T-helper 1 cell (primary cell): ENCODE results near the gene SPATA46.
"Not testable (repeated sequence)": the region's sequence is repeated elsewhere in the genome, so short reads cannot be mapped to it uniquely, and the experiment has no call there.

ENCODE experiments used
- DNase-seq, 5 donors: peaks; one replicate each; pipeline ENCODE4 v3.0.0-alpha.2; 2012 to 2020

The SPATA46 gene

GRCh38 chr1:162373072-162373427, 3.6 kb downstream of the SPATA46 start:
- DNase-seq = no peak

DNA sequence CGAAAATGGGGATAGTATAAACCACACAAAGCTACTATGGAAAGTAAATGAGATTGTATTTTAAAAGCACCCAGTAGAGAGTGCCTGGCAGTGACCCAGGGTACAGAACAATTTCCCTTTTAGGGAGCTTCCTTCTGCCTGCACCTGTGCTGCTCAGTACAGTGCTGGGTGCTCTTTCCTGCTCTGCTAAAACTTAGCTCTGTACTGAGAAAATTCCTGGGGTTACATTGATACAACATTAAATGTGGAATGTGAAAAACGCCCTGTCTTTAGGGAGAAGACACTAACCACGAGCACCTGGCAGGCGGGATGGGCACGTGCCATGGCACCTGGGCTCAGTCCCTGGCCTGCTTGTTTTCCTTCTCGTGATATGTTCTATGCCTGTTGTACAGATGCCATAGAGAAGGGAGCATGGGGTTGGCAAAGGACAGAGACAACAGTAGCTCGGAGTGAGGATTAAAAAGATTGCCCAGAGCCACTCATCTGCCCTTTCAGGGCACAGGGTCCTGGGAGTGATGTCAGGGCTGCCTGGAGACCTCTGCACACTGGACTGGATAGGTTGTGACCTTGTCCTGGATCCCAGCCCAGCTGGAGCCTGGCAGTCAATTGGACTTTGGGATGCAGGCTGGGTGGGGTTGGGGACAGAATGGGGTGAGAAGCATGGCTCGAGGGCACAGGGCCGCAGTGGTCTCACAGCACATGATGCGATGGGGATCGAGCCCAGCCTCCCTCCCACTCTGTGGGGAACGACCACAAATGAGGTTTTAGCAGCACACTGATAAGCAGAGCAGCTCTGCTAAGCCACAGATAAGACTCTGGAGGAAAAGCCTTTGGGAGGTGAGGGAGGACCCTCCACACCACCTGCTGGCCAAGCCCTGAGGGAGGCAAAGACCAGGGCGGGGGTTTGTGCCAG, 4.2 kb downstream of the SPATA46 start:
- no peak for DNase-seq

DNA sequence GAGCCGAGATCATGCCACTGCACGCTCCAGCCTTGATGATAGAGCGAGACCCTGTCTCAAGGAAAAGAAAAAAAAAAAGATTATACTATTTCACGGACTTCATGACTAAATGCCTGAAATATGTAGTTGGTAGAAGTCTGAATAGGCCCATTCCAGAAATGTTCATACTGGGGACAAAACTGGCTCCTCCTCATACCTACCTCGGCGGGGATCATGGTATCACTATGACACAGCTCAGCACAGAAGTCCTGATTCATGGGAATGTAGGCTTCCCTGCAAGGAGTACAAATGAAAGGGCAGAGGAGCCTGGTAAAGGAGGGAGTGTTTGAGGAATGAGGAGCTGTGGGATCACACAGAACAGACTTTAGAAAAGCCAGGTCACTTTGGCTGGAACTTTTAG, 5.0 kb downstream of the SPATA46 start:
- no peak for DNase-seq

- DNase-seq = no peak
Measured at GRCh38 chr1:162370721-162371120, 5.9 kb downstream of the SPATA46 start.

DNA sequence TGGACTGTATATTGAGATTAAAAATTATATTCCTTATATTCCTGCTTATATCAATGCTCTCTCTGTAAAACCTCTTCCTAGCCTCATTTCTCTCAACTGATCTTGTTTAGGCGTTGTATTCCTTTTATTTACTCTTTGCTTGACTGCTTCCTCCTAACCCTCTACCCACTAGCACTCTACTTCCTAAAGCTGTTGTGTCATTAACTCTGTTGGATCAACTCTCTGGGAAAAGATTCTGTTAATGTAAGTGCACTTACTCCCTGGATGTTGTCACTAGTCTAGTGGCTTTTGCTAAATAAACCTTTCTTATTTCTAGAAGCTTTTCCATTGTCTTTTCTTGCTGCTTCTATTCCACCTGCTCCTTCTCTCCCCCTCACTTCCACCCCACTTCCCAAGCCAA, 6.5 kb downstream of the SPATA46 start:
- DNase-seq = no peak

DNA sequence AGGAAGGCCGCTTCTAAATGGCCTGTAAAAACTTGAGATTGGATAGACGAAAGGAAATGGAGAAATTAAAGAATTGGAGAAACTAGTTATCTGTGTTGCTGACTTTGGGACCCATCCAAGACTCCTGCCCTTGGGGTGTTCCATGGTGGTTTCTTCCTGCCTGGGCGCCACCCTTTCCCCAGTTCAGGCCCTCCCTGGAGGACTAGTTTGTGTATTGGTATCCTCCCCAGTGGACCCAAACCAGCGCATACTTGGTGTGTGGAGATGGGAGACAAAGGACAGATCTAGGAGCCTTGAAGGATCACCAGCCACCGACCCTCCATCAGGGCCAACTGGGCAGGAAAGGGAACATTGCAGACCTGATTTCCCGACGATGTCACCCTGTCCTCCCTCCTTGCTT, 7.1 kb downstream of the SPATA46 start:
- no peak for DNase-seq

DNA sequence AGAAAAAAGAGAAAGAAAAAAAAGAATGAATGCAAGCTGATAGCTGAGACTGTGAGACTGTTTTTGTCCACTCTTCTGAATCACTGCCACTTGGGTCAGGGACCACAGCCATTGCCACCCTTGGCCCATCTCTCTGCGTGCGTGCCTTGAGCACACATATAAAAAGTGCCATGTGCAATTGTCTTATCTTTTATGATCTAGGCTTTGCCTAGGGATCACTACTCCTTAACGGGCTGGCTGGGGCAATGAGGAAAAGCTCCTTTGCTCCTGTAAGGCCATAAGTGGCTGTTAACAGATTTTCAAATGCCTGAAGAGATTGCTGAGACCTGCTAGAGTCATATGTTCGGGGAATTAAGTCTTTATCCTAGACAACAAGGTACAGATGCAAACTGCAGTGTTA, 8.2 kb downstream of the SPATA46 start:
- no peak for DNase-seq

DNA sequence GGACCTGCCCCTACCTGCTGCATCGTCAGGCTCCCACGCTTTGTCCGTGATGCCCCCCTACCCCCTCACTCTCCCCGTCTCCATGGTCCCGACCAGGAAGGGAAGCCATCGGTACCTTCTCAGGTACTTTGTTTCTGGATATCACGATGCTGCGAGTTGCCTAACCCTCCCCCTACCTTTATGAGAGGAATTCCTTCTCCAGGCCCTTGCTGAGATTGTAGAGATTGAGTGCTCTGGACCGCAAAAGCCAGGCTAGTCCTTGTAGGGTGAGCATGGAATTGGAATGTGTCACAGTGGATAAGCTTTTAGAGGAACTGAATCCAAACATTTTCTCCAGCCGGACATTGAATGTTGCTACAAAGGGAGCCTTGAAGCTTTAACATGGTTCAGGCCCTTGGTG, 8.9 kb downstream of the SPATA46 start:
- DNase-seq = no peak

DNA sequence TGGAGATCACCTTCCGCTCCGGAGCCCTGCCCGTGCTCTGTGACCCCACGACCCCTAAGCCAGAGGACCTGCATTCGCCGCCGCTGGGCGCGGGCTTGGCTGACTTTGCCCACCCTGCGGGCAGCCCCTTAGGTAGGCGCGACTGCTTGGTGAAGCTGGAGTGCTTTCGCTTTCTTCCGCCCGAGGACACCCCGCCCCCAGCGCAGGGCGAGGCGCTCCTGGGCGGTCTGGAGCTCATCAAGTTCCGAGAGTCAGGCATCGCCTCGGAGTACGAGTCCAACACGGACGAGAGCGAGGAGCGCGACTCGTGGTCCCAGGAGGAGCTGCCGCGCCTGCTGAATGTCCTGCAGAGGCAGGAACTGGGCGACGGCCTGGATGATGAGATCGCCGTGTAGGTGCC, 9.6 kb downstream of the SPATA46 start:
- no peak for DNase-seq

- DNase-seq = no peak
Measured at GRCh38 chr1:162366671-162367070, 10.0 kb downstream of the SPATA46 start.

DNA sequence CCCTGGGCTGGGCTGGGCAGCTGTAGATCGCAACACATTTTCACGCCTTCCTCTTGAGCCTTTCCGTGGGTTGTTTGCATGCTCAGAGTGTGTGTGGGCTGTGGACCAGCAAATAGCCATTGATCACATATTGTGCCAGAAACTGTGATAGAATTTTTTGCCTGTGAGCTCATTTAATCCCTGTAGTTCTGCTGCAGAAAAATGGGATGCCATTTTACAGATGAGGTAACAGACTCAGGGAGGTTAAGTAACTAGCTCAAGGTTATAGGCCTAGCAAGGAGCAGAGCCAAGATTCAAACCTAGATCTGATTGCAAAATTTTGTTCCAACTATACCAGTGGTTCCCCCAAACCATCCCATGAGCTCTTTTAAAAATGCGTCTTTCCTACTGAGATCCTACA, 10.5 kb downstream of the SPATA46 start:
- DNase-seq = no peak

DNA sequence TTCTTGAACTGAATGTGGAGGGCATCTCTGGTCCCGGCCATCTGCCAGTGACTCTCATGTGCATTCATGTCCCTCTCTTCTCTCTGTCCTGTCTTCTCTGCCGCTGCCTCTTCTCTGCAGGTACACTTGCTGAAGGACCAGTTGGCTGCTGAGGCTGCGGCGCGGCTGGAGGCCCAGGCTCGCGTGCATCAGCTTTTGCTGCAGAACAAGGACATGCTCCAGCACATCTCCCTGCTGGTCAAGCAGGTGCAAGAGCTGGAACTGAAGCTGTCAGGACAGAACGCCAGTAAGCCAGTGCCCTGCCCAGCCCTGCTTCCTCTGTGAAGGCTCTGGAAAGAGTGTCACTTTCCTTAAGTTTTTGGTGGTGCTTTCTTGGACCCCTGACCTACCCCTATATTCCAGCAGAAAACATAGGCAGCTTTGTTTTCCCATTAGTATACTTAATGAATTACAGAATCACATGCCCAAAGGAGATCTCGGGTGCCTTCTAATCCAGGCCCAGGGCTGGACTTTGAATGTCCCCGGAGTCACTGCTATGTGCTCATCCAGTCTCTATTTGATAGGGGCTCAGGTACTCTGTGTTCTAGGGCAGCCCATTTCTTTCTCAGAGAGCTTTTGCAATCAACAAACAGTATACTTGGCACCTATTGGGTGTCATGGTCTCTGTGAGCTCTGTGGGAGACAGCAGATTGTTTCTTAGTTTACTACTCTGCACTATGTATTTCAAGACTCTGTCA, 11.2 kb downstream of the SPATA46 start:
- no peak for DNase-seq

DNA sequence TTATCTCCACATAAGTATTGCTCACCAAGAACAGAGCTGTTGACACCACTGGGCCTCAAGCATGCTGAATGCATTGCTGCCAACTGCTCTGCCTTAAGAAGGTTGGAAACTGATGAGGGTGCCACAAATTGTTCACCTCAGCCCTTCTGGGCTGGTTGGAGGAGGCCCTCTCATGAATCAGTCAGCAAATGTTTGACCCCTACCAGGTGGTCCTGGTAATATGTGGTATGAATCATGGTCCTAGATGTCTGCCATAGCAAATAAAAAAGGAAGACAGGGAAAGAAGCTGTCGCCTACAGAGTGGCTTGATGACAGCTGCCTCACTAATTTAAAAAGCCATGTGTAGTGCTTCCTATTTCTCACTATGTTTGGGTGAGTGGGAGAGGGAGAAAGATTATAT, 12.2 kb downstream of the SPATA46 start:
- DNase-seq = no peak

DNA sequence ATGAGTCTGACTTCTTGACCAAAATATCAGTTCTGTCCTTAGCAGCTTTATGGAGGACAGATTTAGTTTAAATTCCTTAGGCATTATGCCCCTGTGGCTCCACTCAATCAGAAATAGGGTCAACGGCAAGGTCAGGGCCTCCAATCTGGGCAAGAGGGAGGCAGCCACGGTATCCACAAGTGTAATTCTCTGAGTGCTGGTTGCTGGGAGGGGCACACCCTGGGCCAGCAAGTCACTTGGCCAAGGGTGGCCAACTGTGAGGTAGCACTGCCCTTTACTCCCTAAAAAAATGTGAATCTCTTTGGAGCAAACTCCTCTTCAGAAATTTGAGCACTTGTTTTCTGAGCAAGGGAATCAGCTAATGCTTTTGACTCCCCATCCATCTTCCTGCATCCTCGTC, 12.8 kb downstream of the SPATA46 start:
- no peak for DNase-seq

DNA sequence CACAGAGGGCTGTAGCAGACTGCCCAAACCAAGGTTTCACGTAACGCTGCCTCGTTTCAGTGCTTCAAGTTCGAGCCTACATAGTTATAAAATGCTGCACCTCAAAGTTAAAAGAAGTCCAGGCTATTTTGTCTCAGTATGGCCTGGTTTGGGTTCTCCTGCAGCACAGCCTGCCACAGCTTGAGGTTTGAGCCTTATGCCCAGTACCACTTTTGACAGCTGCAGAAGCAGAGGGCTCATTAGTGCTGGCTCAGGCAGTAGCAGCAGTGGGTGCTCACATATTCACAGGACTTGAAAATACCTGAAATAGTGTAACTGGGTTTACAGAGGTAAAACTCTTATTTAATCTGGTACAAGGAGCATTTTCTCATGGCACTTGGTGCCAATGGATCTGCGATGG, 15.3 kb downstream of the SPATA46 start:
- no peak for DNase-seq

GRCh38 chr1:162360874-162361260, 15.8 kb downstream of the SPATA46 start:
- no peak for DNase-seq

DNA sequence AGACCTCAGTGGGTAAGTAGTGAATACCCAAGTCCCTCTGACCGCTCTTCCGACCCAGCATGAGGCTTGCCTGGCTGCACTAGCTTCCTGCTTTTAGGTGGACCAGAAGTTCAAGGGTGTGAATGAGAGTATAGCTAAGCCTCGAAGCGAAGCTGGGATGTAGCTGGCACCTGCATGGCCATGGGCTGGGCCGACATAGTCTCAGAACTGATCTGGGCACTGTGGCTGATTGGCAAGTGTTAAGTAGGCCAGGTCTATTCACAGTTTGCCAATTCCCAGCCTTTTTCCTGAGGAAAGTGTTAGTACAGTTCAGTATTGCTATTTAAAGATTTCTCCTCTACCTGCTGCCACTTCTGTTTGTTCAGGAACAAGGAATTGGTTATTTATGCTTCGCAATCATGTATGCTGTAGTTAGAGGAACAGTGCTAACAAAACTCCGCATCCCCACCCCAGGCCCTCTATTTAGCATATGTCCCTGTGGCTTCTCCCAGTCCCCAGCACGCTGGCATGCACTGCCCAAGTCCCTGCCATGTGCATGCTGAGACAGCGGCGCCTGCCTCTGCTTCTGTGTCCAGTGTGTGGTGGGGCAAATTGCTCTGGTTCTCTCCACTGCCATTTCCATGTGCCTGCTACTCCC, 16.3 kb downstream of the SPATA46 start:
- no peak for DNase-seq

- no peak for DNase-seq
Measured at GRCh38 chr1:162359523-162360236, 17.0 kb downstream of the SPATA46 start.

DNA sequence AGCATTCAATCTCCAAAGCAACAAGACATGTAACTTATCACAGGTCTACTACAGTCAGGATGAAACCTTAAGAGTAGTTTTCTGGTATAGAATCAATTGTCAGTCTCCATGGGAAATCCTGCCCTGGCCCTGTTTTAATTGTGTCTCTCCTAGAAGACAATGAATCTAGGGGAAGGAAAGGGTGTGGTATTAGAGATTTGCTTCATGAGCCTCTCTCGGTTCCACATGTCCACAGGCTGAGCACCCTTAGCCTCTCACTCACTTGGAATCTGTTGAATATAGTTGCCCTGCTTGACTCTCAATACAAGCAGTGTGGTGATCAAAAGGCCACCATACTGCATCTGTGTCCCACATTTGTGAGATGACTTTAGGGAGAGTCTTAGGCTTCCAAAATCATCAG, 17.7 kb downstream of the SPATA46 start:
- DNase-seq = no peak

- no peak for DNase-seq
Measured at GRCh38 chr1:162357681-162358266, 18.9 kb downstream of the SPATA46 start.

DNA sequence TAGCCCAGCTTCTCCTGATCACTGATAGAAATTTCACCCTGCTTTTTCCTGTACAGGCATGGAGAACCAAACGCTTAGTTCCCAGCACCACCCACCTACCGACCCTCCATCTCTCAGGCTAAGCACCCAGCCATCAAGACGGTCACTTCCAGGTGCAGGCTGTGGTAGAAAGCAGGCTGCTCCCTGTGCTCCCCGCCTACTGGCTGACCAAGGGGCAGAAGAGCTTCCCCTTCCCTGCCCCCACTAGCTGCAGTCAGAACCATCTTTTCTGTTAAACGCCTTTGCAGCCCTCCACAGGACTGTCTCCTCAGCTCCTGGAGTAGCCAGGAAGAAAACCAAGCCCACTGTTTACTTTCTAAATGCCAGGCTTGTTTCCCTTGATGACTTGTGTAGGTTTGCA, 23.0 kb downstream of the SPATA46 start:
- DNase-seq = no peak

DNA sequence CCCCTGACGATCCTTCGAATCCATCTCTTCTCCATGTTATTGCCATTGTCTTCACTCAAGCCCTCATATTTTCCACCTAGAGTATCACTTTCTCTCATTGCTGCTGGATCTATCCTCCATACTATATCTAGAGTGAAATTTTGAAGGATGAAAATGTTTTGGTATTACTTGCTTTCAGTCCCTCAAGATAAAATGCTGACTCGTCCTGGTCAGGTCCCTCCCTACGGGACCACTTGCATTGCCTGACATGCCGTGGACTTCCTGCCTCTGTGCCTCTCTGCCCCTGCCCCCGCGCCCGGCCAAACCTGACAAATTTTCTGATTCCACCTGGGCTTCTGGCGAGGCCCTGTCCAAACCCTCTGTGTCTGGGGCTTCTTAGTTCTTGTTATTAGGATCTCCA, 23.6 kb downstream of the SPATA46 start:
- DNase-seq = no peak

DNA sequence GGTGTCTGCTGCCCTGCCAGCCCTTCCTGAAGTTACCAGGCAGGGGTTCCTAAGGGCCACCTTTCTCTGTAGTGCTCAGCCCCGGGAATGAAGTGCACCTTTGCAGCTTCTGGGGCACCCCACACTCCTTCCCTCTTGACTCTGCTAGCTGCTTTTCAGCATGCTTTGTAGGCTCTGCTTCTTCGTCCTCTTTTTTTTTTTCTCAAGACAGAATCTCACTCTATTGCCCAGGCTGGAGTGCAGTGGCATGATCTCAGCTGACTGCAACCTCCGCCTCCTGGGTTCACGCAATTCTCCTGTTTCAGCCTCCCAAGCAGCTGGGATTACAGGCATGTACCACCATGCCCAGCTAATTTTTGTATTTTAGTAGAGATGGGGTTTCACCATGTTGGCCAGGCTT, 24.8 kb downstream of the SPATA46 start:
- DNase-seq = not testable (repeated sequence)
